Measurements from ENCODE around the gene COL18A1.

Gene COL18A1

GRCh38 chr21:45414396-45415187 is 9.6 kb downstream of the COL18A1 start:
- no peak for DNase-seq (ENCODE audit: low read depth in 2 of 2)

- DNase-seq (ENCODE audit: low read depth in 2 of 2): no peak
These were observed 10.4 kb downstream of the COL18A1 start for GRCh38 chr21:45415188-45415942.

- no peak for DNase-seq (ENCODE audit: low read depth in 2 of 2)
These were observed 11.1 kb downstream of the COL18A1 start for GRCh38 chr21:45415943-45416611.

- DNase-seq (ENCODE audit: low read depth in 2 of 2): no peak
These were observed 11.7 kb downstream of the COL18A1 start for GRCh38 chr21:45416620-45417019.

- DNase-seq (ENCODE audit: low read depth in 2 of 2): no peak
These were observed 12.4 kb downstream of the COL18A1 start for GRCh38 chr21:45417256-45417950.

- no peak for DNase-seq (ENCODE audit: low read depth in 2 of 2)
These were observed 13.0 kb downstream of the COL18A1 start for GRCh38 chr21:45417951-45418300.

GRCh38 chr21:45418301-45419071 is 13.5 kb downstream of the COL18A1 start:
- no peak for DNase-seq (ENCODE audit: low read depth in 2 of 2)

GRCh38 chr21:45419162-45419561 is 14.2 kb downstream of the COL18A1 start:
- no peak for DNase-seq (ENCODE audit: low read depth in 2 of 2)

- no peak for DNase-seq (ENCODE audit: low read depth in 2 of 2)
These were observed 15.4 kb downstream of the COL18A1 start for GRCh38 chr21:45420061-45421041.

GRCh38 chr21:45421071-45421845 is 16.3 kb downstream of the COL18A1 start:
- no peak for DNase-seq (ENCODE audit: low read depth in 2 of 2)

GRCh38 chr21:45421846-45422775 is 17.1 kb downstream of the COL18A1 start:
- no peak for DNase-seq (ENCODE audit: low read depth in 2 of 2)

- DNase-seq (ENCODE audit: low read depth in 2 of 2): no peak
These were observed 18.4 kb downstream of the COL18A1 start for GRCh38 chr21:45423201-45423955.

GRCh38 chr21:45423968-45424853 is 19.2 kb downstream of the COL18A1 start:
- no peak for DNase-seq (ENCODE audit: low read depth in 2 of 2)

GRCh38 chr21:45424854-45425795 is 20.2 kb downstream of the COL18A1 start:
- DNase-seq (ENCODE audit: low read depth in 2 of 2): no peak

Measured in stimulated activated CD8-positive, alpha-beta memory T cell treated with anti-CD3 and anti-CD28 coated beads, Interleukin-15, amount 100 ng/mL, for 4 hours (primary cell).